ENCODE data around the gene RUNX2. TPM values are rescaled to one million over a fixed set of nuclear protein-coding genes. Genes with fewer than 3 reads are reported as not detected.
"Not testable (repeated sequence)": the region's sequence is repeated elsewhere in the genome, so short reads cannot be mapped to it uniquely, and the experiment has no call there.

RUNX2 gene
- total RNA-seq, 2 experiments from 2014 or later: 8.0 to 9.3 TPM

DNA sequence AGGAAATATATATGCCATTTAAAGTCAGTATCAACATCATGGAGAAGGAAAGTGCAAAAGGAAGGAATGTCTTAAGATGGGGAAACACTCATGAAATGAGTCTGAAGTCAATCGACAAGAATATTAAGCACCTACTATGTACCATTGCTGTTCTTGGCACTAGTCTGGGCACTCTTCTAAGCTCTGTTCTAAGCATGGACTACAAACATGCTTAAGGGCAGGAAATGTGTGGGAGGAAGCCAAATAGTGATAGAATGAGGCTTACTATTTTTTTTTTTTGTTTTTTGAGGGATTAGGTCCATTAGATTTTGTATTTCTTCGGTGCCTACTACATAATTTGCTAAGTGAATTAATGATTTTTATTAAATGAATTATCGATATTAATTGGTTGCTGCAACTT, 133.4 kb downstream of the RUNX2 start:
- CTCF ChIA-PET: interaction anchor here (3.0 kb wide), 1 partner anchor 253 kb away, joined by 8 read pairs; no protein-coding TSS in a partner anchor
- Mint-ChIP-seq H3K36me3 (ENCODE audit: low read depth) (peaks cover 15% of the 10 kb centered on the region), H3K9me3 (no peaks in the 10 kb centered on the region), H3K4me3 (no peak overlapping the region), H3K27ac (no peak overlapping the region), H3K4me1 (ENCODE audit: low read depth) (peaks cover 10% of the 10 kb centered on the region), H3K27me3 (no peaks in the 10 kb centered on the region)
- DNase-seq (no peak), ATAC-seq (peak; percentile 69)
- intact Hi-C loops (cut with micrococcal nuclease): no loop called here
- TF ChIP-seq, protein P1, sequence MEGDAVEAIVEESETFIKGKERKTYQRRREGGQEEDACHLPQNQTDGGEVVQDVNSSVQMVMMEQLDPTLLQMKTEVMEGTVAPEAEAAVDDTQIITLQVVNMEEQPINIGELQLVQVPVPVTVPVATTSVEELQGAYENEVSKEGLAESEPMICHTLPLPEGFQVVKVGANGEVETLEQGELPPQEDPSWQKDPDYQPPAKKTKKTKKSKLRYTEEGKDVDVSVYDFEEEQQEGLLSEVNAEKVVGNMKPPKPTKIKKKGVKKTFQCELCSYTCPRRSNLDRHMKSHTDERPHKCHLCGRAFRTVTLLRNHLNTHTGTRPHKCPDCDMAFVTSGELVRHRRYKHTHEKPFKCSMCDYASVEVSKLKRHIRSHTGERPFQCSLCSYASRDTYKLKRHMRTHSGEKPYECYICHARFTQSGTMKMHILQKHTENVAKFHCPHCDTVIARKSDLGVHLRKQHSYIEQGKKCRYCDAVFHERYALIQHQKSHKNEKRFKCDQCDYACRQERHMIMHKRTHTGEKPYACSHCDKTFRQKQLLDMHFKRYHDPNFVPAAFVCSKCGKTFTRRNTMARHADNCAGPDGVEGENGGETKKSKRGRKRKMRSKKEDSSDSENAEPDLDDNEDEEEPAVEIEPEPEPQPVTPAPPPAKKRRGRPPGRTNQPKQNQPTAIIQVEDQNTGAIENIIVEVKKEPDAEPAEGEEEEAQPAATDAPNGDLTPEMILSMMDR (IDR thresholded peaks at IDR 0.05): no peak
- POLR2A ChIA-PET: interaction anchor here (0.7 to 1.1 kb wide), 3 partner anchors 10 to 122 kb away, joined by 3 to 6 read pairs (median 3); no protein-coding TSS in a partner anchor

DNA sequence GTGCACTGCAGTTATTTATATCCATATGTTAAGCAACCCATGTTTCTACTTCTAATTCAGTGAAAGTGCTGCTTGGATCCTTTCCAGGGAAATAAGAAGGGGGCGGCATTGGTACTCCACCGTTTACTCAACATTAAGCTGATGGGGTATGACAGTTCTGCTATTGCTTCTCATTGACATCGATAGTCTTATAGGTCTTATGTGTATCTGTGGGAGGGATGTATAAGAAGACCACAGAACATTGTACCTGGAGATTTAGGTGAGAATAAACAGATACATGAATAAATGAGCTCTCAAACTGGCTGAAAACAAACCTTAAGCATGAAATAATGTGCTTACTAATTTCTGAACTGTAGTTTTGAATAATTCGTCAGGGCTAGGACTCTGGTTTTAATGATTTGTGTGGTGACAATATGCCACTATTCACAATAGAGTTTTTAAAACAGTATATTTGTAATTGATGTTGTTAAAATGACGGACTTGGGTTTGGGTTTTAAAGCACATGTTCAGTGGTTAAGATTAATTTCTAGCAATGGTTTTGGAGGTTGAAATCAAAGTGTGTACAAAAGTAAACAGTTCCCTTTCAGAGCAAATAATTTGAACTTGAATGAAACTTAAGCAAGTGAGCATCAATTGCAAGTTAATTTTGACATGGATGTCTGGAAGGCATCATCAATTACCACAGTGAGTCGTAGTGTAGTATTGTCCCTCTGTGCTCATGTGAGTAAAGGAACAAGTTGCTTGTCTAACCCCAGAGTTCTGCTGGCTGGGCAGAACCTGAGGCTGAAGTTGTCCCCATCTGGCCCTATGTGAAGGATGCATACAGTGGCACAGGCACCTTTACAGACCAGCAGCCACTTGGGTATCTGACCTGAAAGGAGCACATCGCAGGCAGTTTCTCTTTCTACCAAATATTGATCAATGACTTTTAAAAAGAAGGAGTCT, 134.3 kb downstream of the RUNX2 start:
- Mint-ChIP-seq H3K4me3 (no peak overlapping the region), H3K4me1 (ENCODE audit: low read depth) (peaks cover 4% of the 10 kb centered on the region), H3K9me3 (no peaks in the 10 kb centered on the region), H3K36me3 (ENCODE audit: low read depth) (peaks cover 13% of the 10 kb centered on the region), H3K27ac (no peak overlapping the region), H3K27me3 (no peaks in the 10 kb centered on the region)
- ChIA-PET CTCF (interaction anchor here (3.0 kb wide), 1 partner anchor 252 kb away, joined by 8 read pairs; no protein-coding TSS in a partner anchor), POLR2A (interaction anchor here (0.7 kb wide), 1 partner anchor 107 kb away, joined by 3 read pairs; no protein-coding TSS in a partner anchor)
- intact Hi-C loops (cut with micrococcal nuclease): no loop called here
- ATAC-seq (peak; percentile 49), DNase-seq (no peak)
- TF ChIP-seq, protein P1 (IDR thresholded peaks at IDR 0.05): no peak

DNA sequence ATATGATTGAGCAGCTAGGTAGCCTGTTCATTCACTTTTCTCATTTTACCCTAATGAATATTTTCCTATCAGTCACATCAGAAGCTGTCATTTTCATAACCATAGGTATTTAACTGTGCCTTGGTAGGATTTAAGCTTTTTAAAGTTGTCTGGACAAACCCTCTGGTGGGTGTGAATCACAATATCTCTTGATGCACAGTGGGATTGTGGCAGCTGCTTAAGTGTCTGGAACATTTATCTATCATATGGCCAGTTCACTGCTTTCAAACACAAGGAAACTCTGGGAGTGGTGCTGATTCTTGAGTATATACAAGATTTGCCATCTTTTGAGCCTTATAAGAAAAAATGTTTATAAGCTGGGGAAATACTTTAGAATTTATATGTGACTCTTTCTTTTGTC, 136.6 kb downstream of the RUNX2 start:
- CTCF ChIA-PET: no interaction called here
- peaks cover 15% of the 10 kb centered on the region for H3K4me1 Mint-ChIP-seq (ENCODE audit: low read depth)

DNA sequence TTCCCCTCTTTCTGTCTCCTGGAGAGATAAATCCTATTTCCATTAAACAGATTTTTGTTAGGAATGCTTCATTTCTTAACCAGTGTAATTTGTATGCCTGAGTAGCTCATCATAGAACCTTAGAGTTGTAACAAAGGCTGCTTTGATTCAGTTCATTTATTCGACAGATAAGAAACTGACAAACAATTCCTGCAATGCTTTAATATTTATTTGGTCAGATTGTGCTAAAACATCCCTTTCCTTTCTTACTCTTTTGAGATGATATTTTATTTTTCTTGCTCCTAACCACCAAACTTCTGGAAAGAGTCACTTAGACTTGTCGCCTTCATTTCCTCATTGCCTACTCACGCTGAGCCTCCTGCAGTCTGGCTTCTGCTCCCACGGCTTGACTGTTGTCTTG, 138.6 kb downstream of the RUNX2 start:
- Mint-ChIP-seq H3K4me3 (no peak overlapping the region), H3K36me3 (ENCODE audit: low read depth) (peaks cover 28% of the 10 kb centered on the region), H3K27ac (no peak overlapping the region), H3K9me3 (no peaks in the 10 kb centered on the region), H3K27me3 (no peaks in the 10 kb centered on the region), H3K4me1 (ENCODE audit: low read depth) (peaks cover 26% of the 10 kb centered on the region)
- DNase-seq: no peak
- POLR2A ChIA-PET: interaction anchor here (0.9 kb wide), 1 partner anchor 12 kb away, joined by 3 read pairs; no protein-coding TSS in a partner anchor
- CTCF ChIA-PET: no interaction called here
- intact Hi-C loops (cut with micrococcal nuclease): no loop called here
- TF ChIP-seq, protein P1 (IDR thresholded peaks at IDR 0.05): no peak
- no peak for ATAC-seq

More for the DNA sequence above, 136.6 kb downstream of the RUNX2 start:
- TF ChIP-seq, protein P1 (IDR thresholded peaks at IDR 0.05): no peak
- H3K9me3 Mint-ChIP-seq: no peaks in the 10 kb centered on the region
- H3K27ac Mint-ChIP-seq: no peak overlapping the region
- POLR2A ChIA-PET: no interaction called here
- H3K36me3 Mint-ChIP-seq (ENCODE audit: low read depth): peaks cover 17% of the 10 kb centered on the region
- no peaks in the 10 kb centered on the region for H3K27me3 Mint-ChIP-seq
- intact Hi-C loops (cut with micrococcal nuclease): no loop called here
- H3K4me3 Mint-ChIP-seq: no peak overlapping the region
- DNase-seq (no peak), ATAC-seq (no peak)

DNA sequence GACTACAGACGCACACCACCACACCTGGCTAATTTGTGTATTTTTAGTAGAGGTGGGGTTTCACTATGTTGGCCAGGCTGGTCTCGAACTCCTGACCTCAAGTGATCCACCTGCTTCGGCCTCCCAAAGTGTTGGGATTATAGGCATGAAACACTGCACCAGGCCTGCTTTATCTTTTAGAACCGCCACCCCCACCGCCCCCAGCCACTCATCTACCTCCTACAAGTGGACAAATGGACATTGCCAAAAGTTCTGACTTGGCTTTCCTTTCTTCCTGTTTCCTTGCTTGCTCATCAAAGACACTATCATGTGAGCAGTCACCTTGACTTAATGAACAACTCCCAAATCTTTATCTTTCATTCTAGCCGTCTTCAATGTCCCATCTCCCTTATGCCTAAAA, 139.3 kb downstream of the RUNX2 start:
- peaks cover 28% of the 10 kb centered on the region for H3K4me1 Mint-ChIP-seq (ENCODE audit: low read depth)
- H3K27me3 Mint-ChIP-seq; intact Hi-C loops (cut with micrococcal nuclease); H3K27ac Mint-ChIP-seq; H3K4me3 Mint-ChIP-seq; H3K9me3 Mint-ChIP-seq; ATAC-seq; DNase-seq; POLR2A ChIA-PET: not testable (repeated sequence)
- CTCF ChIA-PET: interaction anchor here (1.5 kb wide), 1 partner anchor 16 kb away, joined by 5 read pairs; no protein-coding TSS in a partner anchor
- H3K36me3 Mint-ChIP-seq (ENCODE audit: low read depth): peaks cover 26% of the 10 kb centered on the region
